Fibroblast of villous mesenchyme (primary cell): ENCODE results near the gene ACYP2. TPM values are rescaled to one million over a fixed set of nuclear protein-coding genes. Genes with fewer than 3 reads are reported as not detected.
A peak's percentile ranks its signal among the peaks of the same experiment; 100 is the strongest.

Source experiments
- DNase-seq: peaks from one replicate; pipeline ENCODE4 v3.0.0-alpha.2; 2010; ENCODE audit warnings: low read depth
- H3K4me3 ChIP-seq: 2 replicates; pipeline ENCODE4 v1.5.1; 2011; ENCODE audit warnings: low read depth, mild to moderate bottlenecking, low read length
- total RNA-seq: library from RNA; depleted of rRNA; stranded (reverse); fragments of >200 nt; gene quantifications from 2 replicates; pipeline ENCODE4 v1.2.3, GENCODE V29; 2012
- TF ChIP-seq, protein P1 (sequence below): IDR thresholded peaks from 2 replicates; pipeline ENCODE4 v1.5.1; 2012; ENCODE audit warnings: low read depth, mild to moderate bottlenecking, low read length; ENCODE audit not compliant: insufficient read depth

The ACYP2 gene
- total RNA-seq, 1 donor: 16.0 TPM

- no peak for DNase-seq
- TF ChIP-seq, protein P1, sequence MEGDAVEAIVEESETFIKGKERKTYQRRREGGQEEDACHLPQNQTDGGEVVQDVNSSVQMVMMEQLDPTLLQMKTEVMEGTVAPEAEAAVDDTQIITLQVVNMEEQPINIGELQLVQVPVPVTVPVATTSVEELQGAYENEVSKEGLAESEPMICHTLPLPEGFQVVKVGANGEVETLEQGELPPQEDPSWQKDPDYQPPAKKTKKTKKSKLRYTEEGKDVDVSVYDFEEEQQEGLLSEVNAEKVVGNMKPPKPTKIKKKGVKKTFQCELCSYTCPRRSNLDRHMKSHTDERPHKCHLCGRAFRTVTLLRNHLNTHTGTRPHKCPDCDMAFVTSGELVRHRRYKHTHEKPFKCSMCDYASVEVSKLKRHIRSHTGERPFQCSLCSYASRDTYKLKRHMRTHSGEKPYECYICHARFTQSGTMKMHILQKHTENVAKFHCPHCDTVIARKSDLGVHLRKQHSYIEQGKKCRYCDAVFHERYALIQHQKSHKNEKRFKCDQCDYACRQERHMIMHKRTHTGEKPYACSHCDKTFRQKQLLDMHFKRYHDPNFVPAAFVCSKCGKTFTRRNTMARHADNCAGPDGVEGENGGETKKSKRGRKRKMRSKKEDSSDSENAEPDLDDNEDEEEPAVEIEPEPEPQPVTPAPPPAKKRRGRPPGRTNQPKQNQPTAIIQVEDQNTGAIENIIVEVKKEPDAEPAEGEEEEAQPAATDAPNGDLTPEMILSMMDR: no peak
- H3K4me3 ChIP-seq: no peak overlapping the region
These were observed 97.7 kb downstream of the ACYP2 start for GRCh38 chr2:54213082-54213481.

DNA sequence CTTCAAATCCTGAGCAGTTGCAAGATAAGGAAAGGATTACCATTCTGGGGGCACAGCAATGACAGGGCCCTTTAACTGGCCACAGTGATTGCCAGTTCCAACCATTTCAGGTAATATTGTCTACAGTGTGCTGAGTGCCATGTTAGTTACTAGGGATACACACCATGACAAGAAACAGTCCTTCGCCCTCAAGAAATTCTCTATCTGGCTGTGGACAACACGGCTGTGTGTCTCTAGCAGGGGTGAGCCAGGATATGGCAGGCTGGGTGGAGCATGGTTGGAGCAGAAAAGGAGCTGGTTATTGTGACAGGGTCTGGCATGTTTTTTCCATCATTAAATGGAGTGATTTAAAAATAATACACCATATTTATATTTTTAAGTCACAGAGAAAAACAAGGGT is 109.6 kb downstream of the ACYP2 start:
- no peak for DNase-seq
- no peak overlapping the region for H3K4me3 ChIP-seq
- TF ChIP-seq, protein P1: no peak

- H3K4me3 ChIP-seq: no peak overlapping the region
- TF ChIP-seq, protein P1: no peak
- no peak for DNase-seq
These were observed 110.8 kb downstream of the ACYP2 start for GRCh38 chr2:54226260-54226659.

DNA sequence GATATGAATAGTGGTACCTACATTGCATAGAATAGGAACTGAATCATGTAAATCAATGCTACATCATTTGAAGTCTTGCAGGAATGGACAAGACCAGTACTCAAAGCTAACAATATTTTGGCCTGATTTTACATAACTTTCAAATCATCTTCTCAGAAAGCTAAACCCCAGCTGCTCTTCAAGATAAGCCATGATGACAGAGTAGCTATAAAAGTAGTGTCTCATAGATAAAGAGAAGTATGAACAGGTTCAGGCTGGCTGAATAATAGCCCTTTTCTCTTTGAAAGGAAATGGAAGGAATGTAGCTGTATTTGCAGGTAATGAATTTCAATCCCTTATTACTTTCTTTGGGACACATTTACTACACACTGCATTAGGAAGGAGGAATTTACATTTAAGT is 112.4 kb downstream of the ACYP2 start:
- H3K4me3 ChIP-seq: no peak overlapping the region
- no peak for DNase-seq
- TF ChIP-seq, protein P1: no peak

GRCh38 chr2:54228945-54229344 is 113.5 kb downstream of the ACYP2 start:
- TF ChIP-seq, protein P1: no peak
- H3K4me3 ChIP-seq: no peak overlapping the region
- DNase-seq: no peak

- TF ChIP-seq, protein P1: no peak
- DNase-seq: peak; percentile 17
- no peak overlapping the region for H3K4me3 ChIP-seq
These were observed 118.6 kb downstream of the ACYP2 start for GRCh38 chr2:54233832-54234649.
